Inflammatory macrophage treated with lipopolysaccharide for 4 hours (primary cell): ENCODE results near the gene HIP1.
"Not testable (repeated sequence)": the region's sequence is repeated elsewhere in the genome, so short reads cannot be mapped to it uniquely, and the experiment has no call there.

ENCODE experiments used
- DNase-seq: peaks from one replicate; pipeline ENCODE4 v3.0.0-alpha.2; 2020

HIP1 gene

GRCh38 chr7:75738975-75739795 is 444 bp upstream of the HIP1 start:
- peak; percentile 99 for DNase-seq

GRCh38 chr7:75737856-75738603 is 711 bp downstream of the HIP1 start:
- no peak for DNase-seq

GRCh38 chr7:75735581-75736350 is 3.0 kb downstream of the HIP1 start:
- no peak for DNase-seq

GRCh38 chr7:75734586-75735458 is 3.9 kb downstream of the HIP1 start:
- DNase-seq, result no peak

GRCh38 chr7:75732764-75733630 is 5.7 kb downstream of the HIP1 start:
- DNase-seq, result no peak

GRCh38 chr7:75732016-75732521 is 6.7 kb downstream of the HIP1 start:
- DNase-seq, result no peak

GRCh38 chr7:75729851-75730274 is 8.9 kb downstream of the HIP1 start:
- DNase-seq, result no peak

- DNase-seq, result no peak
Observed at GRCh38 chr7:75727881-75728593, 10.7 kb downstream of the HIP1 start.

GRCh38 chr7:75727351-75727750 is 11.4 kb downstream of the HIP1 start:
- not testable (repeated sequence) for DNase-seq

- DNase-seq, result no peak
Observed at GRCh38 chr7:75725306-75725705, 13.4 kb downstream of the HIP1 start.

GRCh38 chr7:75723444-75723843 is 15.3 kb downstream of the HIP1 start:
- no peak for DNase-seq

- no peak for DNase-seq
Observed at GRCh38 chr7:75722373-75722772, 16.4 kb downstream of the HIP1 start.

GRCh38 chr7:75721922-75722321 is 16.8 kb downstream of the HIP1 start:
- not testable (repeated sequence) for DNase-seq

- no peak for DNase-seq
Observed at GRCh38 chr7:75721426-75721825, 17.3 kb downstream of the HIP1 start.

GRCh38 chr7:75719626-75720025 is 19.1 kb downstream of the HIP1 start:
- no peak for DNase-seq

- no peak for DNase-seq
Observed at GRCh38 chr7:75718390-75719031, 20.2 kb downstream of the HIP1 start.

- not testable (repeated sequence) for DNase-seq
Observed at GRCh38 chr7:75717746-75718145, 21.0 kb downstream of the HIP1 start.

GRCh38 chr7:75716992-75717626 is 21.6 kb downstream of the HIP1 start:
- DNase-seq, result no peak

GRCh38 chr7:75715864-75716263 is 22.9 kb downstream of the HIP1 start:
- DNase-seq, result no peak
